ENCODE measurements around the gene SLC6A2.

Gene SLC6A2

DNA sequence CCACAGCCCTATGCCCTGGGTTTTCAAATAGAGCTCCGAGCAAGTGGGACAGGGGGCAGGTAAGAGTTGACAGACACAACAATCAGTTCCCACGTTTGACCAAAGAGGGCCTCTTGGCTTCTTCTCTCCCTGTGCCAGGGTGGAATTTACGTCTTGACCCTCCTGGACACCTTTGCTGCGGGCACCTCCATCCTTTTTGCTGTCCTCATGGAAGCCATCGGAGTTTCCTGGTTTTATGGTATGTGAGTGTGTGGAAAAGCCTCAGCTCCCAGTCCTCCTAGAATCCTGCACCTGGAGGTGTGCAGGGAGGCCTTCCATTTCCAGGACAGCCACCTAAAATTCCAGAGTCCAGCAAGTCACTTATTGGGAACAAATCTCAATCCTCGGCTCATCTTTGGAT is 42.5 kb downstream of the SLC6A2 start:
- Histone ChIP-seq H3K9me3 (ENCODE audit: control insufficient read depth, low read length) (no peaks in the 10 kb centered on the region), H3K27me3 (ENCODE audit: control insufficient read depth, insufficient read depth, low read length) (no peaks in the 10 kb centered on the region), H3K27ac (no peak overlapping the region), H2AFZ (no peak overlapping the region), H3K36me3 (ENCODE audit: control insufficient read depth, insufficient read depth, low read length) (no peaks in the 10 kb centered on the region), H3K4me1 (peaks cover 2% of the 10 kb centered on the region), H3K9ac (no peak overlapping the region), H3K4me2 (ENCODE audit: low read length) (no peak overlapping the region), H3K4me3 (ENCODE audit: low read depth, low read length) (no peak overlapping the region), H3K79me2 (no peaks in the 10 kb centered on the region)
- no peak for TF ChIP-seq CTCF (IDR thresholded peaks at IDR 0.05)

DNA sequence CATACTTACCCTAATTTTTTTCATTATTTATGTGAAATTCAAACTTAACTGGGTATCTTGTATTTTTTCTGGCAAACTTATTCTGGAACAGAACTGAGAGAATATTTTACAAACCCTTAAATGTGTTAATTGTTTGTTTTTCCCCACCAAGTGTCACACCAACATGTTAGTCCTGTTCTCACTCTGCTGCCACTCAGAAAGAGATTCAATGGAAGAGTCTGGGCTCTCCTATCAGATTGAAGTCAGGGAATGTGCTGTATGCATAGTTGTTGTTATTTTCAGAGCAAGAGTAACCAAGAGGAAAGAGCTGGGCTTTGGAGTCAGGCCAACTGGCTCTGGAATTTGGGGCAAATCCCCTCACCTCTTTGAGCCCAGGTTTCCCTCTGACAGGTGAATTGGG is 43.2 kb downstream of the SLC6A2 start:
- no peak overlapping the region for H2AFZ ChIP-seq
- TF ChIP-seq CTCF (IDR thresholded peaks at IDR 0.05): no peak
- no peak overlapping the region for H3K4me3 ChIP-seq (ENCODE audit: low read depth, low read length)
- peaks cover 2% of the 10 kb centered on the region for H3K4me1 ChIP-seq
- H3K79me2 ChIP-seq: no peaks in the 10 kb centered on the region
- H3K9ac ChIP-seq: no peak overlapping the region
- H3K27me3 ChIP-seq (ENCODE audit: control insufficient read depth, insufficient read depth, low read length): no peaks in the 10 kb centered on the region
- H3K9me3 ChIP-seq (ENCODE audit: control insufficient read depth, low read length): no peaks in the 10 kb centered on the region
- H3K36me3 ChIP-seq (ENCODE audit: control insufficient read depth, insufficient read depth, low read length): no peaks in the 10 kb centered on the region
- H3K4me2 ChIP-seq (ENCODE audit: low read length): no peak overlapping the region
- H3K27ac ChIP-seq: no peak overlapping the region

- no peak overlapping the region for H3K4me2 ChIP-seq (ENCODE audit: low read length)
- H3K9me3 ChIP-seq (ENCODE audit: control insufficient read depth, low read length): no peaks in the 10 kb centered on the region
- no peak for TF ChIP-seq CTCF (IDR thresholded peaks at IDR 0.05)
- H3K4me1 ChIP-seq: peaks cover 2% of the 10 kb centered on the region
- H3K4me3 ChIP-seq (ENCODE audit: low read depth, low read length): no peak overlapping the region
- H3K27ac ChIP-seq: no peak overlapping the region
- H3K9ac ChIP-seq: no peak overlapping the region
- no peaks in the 10 kb centered on the region for H3K36me3 ChIP-seq (ENCODE audit: control insufficient read depth, insufficient read depth, low read length)
- no peaks in the 10 kb centered on the region for H3K79me2 ChIP-seq
- no peak overlapping the region for H2AFZ ChIP-seq
- H3K27me3 ChIP-seq (ENCODE audit: control insufficient read depth, insufficient read depth, low read length): no peaks in the 10 kb centered on the region
Measured at GRCh38 chr16:55699616-55700015, 43.8 kb downstream of the SLC6A2 start.

DNA sequence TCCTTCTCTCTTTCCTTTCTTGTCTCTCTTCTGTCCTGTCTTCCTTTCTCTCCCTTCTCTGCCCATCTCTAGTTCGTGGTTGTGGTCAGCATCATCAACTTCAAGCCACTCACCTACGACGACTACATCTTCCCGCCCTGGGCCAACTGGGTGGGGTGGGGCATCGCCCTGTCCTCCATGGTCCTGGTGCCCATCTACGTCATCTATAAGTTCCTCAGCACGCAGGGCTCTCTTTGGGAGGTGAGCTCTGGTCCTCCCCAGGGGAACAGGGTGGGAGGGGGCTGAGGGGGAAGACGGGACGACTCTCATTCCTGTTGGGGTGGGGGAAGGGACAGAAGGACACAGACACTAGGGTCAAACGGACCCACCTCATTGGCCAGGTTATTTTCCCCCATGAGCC is 44.3 kb downstream of the SLC6A2 start:
- Histone ChIP-seq H2AFZ (no peak overlapping the region), H3K36me3 (ENCODE audit: control insufficient read depth, insufficient read depth, low read length) (no peaks in the 10 kb centered on the region), H3K4me2 (ENCODE audit: low read length) (no peak overlapping the region), H3K27me3 (ENCODE audit: control insufficient read depth, insufficient read depth, low read length) (no peaks in the 10 kb centered on the region), H3K9me3 (ENCODE audit: control insufficient read depth, low read length) (no peaks in the 10 kb centered on the region), H3K4me3 (ENCODE audit: low read depth, low read length) (no peak overlapping the region), H3K27ac (no peak overlapping the region), H3K79me2 (no peaks in the 10 kb centered on the region), H3K9ac (no peak overlapping the region), H3K4me1 (peaks cover 2% of the 10 kb centered on the region)
- TF ChIP-seq CTCF (IDR thresholded peaks at IDR 0.05): no peak

- no peak overlapping the region for H2AFZ ChIP-seq
- H3K9ac ChIP-seq: no peak overlapping the region
- H3K9me3 ChIP-seq (ENCODE audit: control insufficient read depth, low read length): no peaks in the 10 kb centered on the region
- H3K4me2 ChIP-seq (ENCODE audit: low read length): no peak overlapping the region
- no peaks in the 10 kb centered on the region for H3K27me3 ChIP-seq (ENCODE audit: control insufficient read depth, insufficient read depth, low read length)
- no peaks in the 10 kb centered on the region for H3K36me3 ChIP-seq (ENCODE audit: control insufficient read depth, insufficient read depth, low read length)
- H3K4me1 ChIP-seq: peaks cover 2% of the 10 kb centered on the region
- no peaks in the 10 kb centered on the region for H3K79me2 ChIP-seq
- no peak for TF ChIP-seq CTCF (IDR thresholded peaks at IDR 0.05)
- H3K4me3 ChIP-seq (ENCODE audit: low read depth, low read length): no peak overlapping the region
- no peak overlapping the region for H3K27ac ChIP-seq
Measured at GRCh38 chr16:55700961-55701360, 45.2 kb downstream of the SLC6A2 start.
